ENCODE measurements around the gene DDX19B.

- TF ChIP-seq CTCF (tag by site-specific recombination; IDR thresholded peaks at IDR 0.05) = no peak
- TF ChIP-seq ZNF121 (tag by site-specific recombination; IDR thresholded peaks at IDR 0.05) = no peak
- no peak for TF ChIP-seq INSM2 (tag by site-specific recombination; IDR thresholded peaks at IDR 0.05)
- TF ChIP-seq PATZ1 (tag by site-specific recombination; IDR thresholded peaks at IDR 0.05) = no peak
- no peak for TF ChIP-seq PRDM4 (tag by site-specific recombination; IDR thresholded peaks at IDR 0.05)
- TF ChIP-seq KLF7 (tag by site-specific recombination; IDR thresholded peaks at IDR 0.05; ENCODE audit: borderline replicate concordance) = no peak
- TF ChIP-seq ZSCAN23 (tag by site-specific recombination; IDR thresholded peaks at IDR 0.05) = no peak
Observed at GRCh38 chr16:70255574-70255973, 43.4 kb upstream of the DDX19B start.

Measured in HEK293 (cell line).